RWPE2 (cell line): ENCODE data around the gene JDP2.

Source experiments
- ATAC-seq: fragments of 200-7000 bp; cut with Tn5 transposase; 3 replicates; pipeline ENCODE4 v1.9.1; 2021; ENCODE audit warnings: low read depth
- DNase-seq: peaks from one replicate; pipeline ENCODE4 v3.0.0-alpha.2; 2020; ENCODE audit warnings: low spot score
- H3K27ac ChIP-seq: fragments of 450-650 bp; 2 replicates; pipeline ENCODE4 v1.5.1; 2017; ENCODE audit warnings: mild to moderate bottlenecking; ENCODE audit not compliant: poor library complexity, severe bottlenecking
- H3K27me3 ChIP-seq: fragments of 250-450 bp; sonication (Bioruptor Pico); 2 replicates; pipeline ENCODE4 v1.5.1; 2021; ENCODE audit warnings: mild to moderate bottlenecking, moderate library complexity; ENCODE audit not compliant: insufficient read depth, poor library complexity, severe bottlenecking
- H3K36me3 ChIP-seq: fragments of 250-450 bp; sonication (Bioruptor Pico); 2 replicates; pipeline ENCODE4 v1.5.1; 2020; ENCODE audit warnings: low read depth, mild to moderate bottlenecking, moderate library complexity
- H3K4me1 ChIP-seq: fragments of 250-450 bp; sonication (Bioruptor Pico); 2 replicates; pipeline ENCODE4 v1.5.1; 2021; ENCODE audit warnings: mild to moderate bottlenecking, moderate library complexity; ENCODE audit not compliant: insufficient read depth, poor library complexity, severe bottlenecking
- H3K4me3 ChIP-seq: fragments of 250-450 bp; sonication (Bioruptor Pico); 2 replicates; pipeline ENCODE4 v1.5.1; 2021; ENCODE audit warnings: mild to moderate bottlenecking, moderate library complexity; ENCODE audit not compliant: severe bottlenecking
- H3K9me3 ChIP-seq: fragments of 250-450 bp; sonication (Bioruptor Pico); 2 replicates; pipeline ENCODE4 v1.5.1; 2021; ENCODE audit warnings: mild to moderate bottlenecking, moderate library complexity; ENCODE audit not compliant: severe bottlenecking
- TF ChIP-seq, protein P1 (sequence below): fragments of 450-650 bp; IDR thresholded peaks from one replicate; pipeline ENCODE4 v1.5.1; 2017; ENCODE audit warnings: mild to moderate bottlenecking, moderate library complexity; ENCODE audit not compliant: poor library complexity, severe bottlenecking

JDP2 gene

DNA sequence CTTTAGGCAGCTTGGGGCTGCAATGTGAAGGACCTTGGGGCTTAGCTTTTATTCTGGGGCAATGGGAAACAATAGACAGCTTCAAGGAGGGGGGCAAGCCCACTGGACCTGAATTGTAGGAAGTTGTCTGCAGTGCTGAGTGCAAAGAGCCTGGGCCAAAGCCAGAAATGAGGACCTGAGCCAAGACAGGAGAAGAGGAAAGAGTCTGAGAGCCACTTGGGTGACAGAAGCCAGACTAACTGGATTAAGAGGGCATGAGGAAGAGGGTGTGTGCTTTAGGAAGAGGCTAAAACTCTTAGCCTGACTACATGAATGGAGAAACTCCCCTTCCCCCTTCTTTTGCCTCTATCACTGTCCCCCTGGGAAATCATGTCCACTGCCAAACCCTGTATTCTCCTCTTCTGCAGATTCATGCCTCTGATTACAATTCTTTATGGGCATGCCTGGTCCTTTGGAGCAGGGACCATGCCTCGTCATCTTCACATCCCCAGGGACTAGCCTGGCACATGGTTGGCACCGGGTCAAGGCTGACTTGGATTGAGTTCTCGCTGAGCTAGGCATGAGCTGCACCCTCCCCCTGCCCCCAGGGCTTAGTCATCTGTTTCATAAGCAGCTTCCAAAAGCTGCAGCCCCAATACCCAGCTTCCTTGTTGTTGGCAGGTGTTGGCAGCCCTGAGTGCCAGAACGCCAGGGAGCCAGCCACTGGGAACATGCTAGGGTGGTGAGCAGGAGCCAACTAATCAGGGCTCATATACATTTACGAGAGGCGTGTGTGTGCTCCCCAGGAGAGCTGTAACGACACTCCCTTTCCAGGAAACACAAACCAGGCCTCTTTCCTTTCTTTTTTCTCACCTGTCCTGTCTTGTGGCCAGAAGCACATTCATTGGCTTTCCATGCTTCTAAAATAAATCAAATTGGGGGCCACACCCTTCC, 27.7 kb upstream of the JDP2 start:
- H3K4me3 ChIP-seq = no peak overlapping the region
- peak; percentile 96 for DNase-seq
- no peaks in the 10 kb centered on the region for H3K27me3 ChIP-seq
- H3K36me3 ChIP-seq = no peaks in the 10 kb centered on the region
- ATAC-seq = peak; percentile 96
- H3K27ac ChIP-seq = peak overlapping the region; percentile 7
- no peaks in the 10 kb centered on the region for H3K9me3 ChIP-seq
- TF ChIP-seq, protein P1, sequence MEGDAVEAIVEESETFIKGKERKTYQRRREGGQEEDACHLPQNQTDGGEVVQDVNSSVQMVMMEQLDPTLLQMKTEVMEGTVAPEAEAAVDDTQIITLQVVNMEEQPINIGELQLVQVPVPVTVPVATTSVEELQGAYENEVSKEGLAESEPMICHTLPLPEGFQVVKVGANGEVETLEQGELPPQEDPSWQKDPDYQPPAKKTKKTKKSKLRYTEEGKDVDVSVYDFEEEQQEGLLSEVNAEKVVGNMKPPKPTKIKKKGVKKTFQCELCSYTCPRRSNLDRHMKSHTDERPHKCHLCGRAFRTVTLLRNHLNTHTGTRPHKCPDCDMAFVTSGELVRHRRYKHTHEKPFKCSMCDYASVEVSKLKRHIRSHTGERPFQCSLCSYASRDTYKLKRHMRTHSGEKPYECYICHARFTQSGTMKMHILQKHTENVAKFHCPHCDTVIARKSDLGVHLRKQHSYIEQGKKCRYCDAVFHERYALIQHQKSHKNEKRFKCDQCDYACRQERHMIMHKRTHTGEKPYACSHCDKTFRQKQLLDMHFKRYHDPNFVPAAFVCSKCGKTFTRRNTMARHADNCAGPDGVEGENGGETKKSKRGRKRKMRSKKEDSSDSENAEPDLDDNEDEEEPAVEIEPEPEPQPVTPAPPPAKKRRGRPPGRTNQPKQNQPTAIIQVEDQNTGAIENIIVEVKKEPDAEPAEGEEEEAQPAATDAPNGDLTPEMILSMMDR = no peak
- H3K4me1 ChIP-seq = peaks cover 16% of the 10 kb centered on the region

DNA sequence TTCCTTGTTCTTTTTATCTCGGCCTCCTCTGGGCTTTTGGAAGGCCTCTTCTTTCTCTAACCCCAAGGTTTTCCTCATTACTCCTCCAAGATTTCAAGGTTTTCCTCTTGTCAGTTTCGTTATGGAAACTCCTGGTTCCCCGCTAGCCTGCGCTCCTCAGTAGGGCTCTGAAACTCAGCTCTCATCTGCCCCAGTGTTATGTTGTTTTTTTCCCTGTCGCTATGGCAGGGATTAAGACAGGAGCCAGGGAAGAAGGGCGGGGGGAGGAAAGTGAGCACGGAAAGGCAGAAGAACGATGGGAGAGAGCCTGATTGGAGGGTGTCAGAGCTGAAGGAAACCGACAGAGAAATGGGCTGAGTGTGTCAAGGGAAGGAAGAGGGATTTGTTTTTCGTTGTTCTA, 26.5 kb upstream of the JDP2 start:
- no peaks in the 10 kb centered on the region for H3K36me3 ChIP-seq
- no peaks in the 10 kb centered on the region for H3K27me3 ChIP-seq
- H3K27ac ChIP-seq = peak overlapping the region; percentile 7
- no peaks in the 10 kb centered on the region for H3K9me3 ChIP-seq
- no peak for DNase-seq
- peaks cover 16% of the 10 kb centered on the region for H3K4me1 ChIP-seq
- TF ChIP-seq, protein P1 = no peak
- ATAC-seq = no peak
- H3K4me3 ChIP-seq = no peak overlapping the region

DNA sequence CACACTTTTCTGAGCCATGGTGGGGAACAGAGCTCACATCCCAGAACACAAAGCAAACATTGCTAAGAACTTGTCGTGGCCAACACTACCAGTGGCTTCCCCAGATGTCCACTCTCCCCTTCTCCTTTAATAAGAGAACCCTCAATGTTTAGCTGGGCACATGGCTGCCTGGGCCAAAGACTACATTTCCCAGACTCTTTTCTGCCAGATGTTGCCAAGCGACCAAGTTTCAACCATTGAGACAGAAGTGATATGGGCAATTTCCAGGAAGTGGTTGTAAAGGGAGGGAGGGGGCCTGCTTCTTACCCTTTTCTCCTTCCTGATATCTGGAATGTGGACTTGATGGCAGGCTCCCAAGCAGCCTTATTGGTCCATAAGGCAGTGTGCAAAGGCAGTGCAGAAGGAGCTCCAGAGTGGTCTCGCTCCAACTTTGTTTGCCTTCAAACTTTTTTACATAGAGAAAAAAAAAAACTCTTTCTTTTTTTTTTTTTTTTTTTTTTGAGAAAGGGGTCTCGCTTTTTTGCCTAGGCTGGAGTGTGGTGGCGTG, 24.9 kb upstream of the JDP2 start:
- H3K36me3 ChIP-seq = no peaks in the 10 kb centered on the region
- TF ChIP-seq, protein P1 = no peak
- H3K27ac ChIP-seq = no peak overlapping the region
- ATAC-seq (no peak), DNase-seq (no peak)
- no peak overlapping the region for H3K4me3 ChIP-seq
- no peaks in the 10 kb centered on the region for H3K27me3 ChIP-seq
- peaks cover 16% of the 10 kb centered on the region for H3K4me1 ChIP-seq
- H3K9me3 ChIP-seq = no peaks in the 10 kb centered on the region

DNA sequence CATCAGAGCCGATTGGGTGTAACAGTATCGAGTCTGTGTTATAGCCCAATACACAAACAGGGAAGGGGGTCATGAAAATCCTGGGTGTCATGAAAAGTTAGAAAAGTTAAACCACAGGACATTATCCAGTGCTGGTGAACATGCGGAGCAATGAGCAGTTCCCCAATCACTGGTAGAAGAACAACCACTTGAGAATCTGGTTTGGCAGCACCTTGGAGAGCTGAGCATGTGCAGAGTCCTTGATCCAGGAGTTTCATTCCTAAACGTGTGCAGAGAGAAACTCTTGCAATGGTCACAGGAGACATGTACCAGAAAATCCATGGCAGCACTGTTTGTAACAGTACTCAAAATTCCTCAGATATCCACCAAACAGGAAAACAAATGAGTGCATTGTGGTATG, 23.0 kb upstream of the JDP2 start:
- Histone ChIP-seq H3K36me3 (no peaks in the 10 kb centered on the region), H3K4me1 (peaks cover 14% of the 10 kb centered on the region), H3K9me3 (no peaks in the 10 kb centered on the region), H3K27ac (no peak overlapping the region), H3K27me3 (no peaks in the 10 kb centered on the region), H3K4me3 (no peak overlapping the region)
- DNase-seq (no peak), ATAC-seq (no peak)
- TF ChIP-seq, protein P1 = no peak

DNA sequence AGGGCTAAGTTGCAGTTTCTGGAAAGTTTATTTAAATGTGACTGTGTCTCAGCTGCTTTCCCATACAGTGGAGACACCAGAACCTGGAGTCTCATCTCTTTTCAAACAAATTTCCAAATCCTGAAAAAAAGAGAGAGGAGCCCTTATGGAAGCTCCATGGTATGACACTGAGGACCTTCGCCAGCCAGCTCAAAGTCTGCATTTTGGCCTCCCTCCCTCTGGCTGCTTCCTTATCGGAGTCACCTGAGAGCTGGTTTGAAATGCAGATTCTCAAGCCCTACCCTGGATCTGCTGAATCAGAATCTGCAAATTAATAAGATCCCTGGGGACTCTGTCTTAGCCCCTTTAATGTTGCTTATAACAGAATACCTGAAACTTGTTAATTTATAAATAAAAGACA, 21.7 kb upstream of the JDP2 start:
- no peaks in the 10 kb centered on the region for H3K9me3 ChIP-seq
- no peak overlapping the region for H3K27ac ChIP-seq
- no peaks in the 10 kb centered on the region for H3K27me3 ChIP-seq
- no peak for ATAC-seq
- H3K36me3 ChIP-seq = no peaks in the 10 kb centered on the region
- no peak overlapping the region for H3K4me3 ChIP-seq
- DNase-seq = no peak
- H3K4me1 ChIP-seq = peaks cover 2% of the 10 kb centered on the region
- TF ChIP-seq, protein P1 = no peak
